OCI-LY1 (cell line): ENCODE data around the gene KCNIP4.

ENCODE experiments used
- H2AFZ ChIP-seq: fragments of 200-600 bp; sonication (generic), shearing (Covaris generic); 2 replicates; pipeline ENCODE4 v1.6.0; 2014; ENCODE audit warnings: antibody characterized with exemption, mild to moderate bottlenecking, low read length
- H3F3A ChIP-seq: fragments of 200-600 bp; sonication (generic), shearing (Covaris generic); 2 replicates; pipeline ENCODE4 v1.6.0; 2014; ENCODE audit warnings: mild to moderate bottlenecking, antibody characterized with exemption, low read length, moderate library complexity; ENCODE audit not compliant: insufficient read depth
- H3K27ac ChIP-seq: fragments of 200-600 bp; sonication (generic); 2 replicates; pipeline ENCODE4 v1.5.1; 2014; ENCODE audit warnings: low read length, mixed run types, mild to moderate bottlenecking, low read depth; ENCODE audit not compliant: poor library complexity, severe bottlenecking
- H3K27me3 ChIP-seq: fragments of 200-600 bp; sonication (generic); 2 replicates; pipeline ENCODE4 v1.6.0; 2014; ENCODE audit warnings: antibody characterized with exemption, mild to moderate bottlenecking, low read length, moderate library complexity; ENCODE audit not compliant: insufficient read depth
- H3K36me3 ChIP-seq: fragments of 200-600 bp; sonication (generic); 2 replicates; pipeline ENCODE4 v1.6.1; 2014; ENCODE audit warnings: mild to moderate bottlenecking, antibody characterized with exemption, low read length, moderate library complexity, mixed read lengths; ENCODE audit not compliant: insufficient read depth
- H3K4me1 ChIP-seq: fragments of 200-600 bp; sonication (generic); 2 replicates; pipeline ENCODE4 v1.5.1; 2014; ENCODE audit warnings: mild to moderate bottlenecking, low read length, moderate library complexity; ENCODE audit not compliant: insufficient read depth, severe bottlenecking
- H3K4me2 ChIP-seq: fragments of 200-600 bp; sonication (generic), shearing (Covaris generic); 2 replicates; pipeline ENCODE4 v1.6.1; 2014; ENCODE audit warnings: low read length
- H3K4me3 ChIP-seq: fragments of 200-600 bp; sonication (generic); 2 replicates; pipeline ENCODE4 v1.5.1; 2014; ENCODE audit warnings: low read length, low read depth, mild to moderate bottlenecking, mixed read lengths; ENCODE audit not compliant: poor library complexity, severe bottlenecking
- H3K79me2 ChIP-seq: fragments of 200-600 bp; shearing (Covaris generic); 2 replicates; pipeline ENCODE4 v1.6.1; 2016; ENCODE audit warnings: mixed run types, low read length, mixed read lengths; ENCODE audit not compliant: insufficient read depth
- H3K9ac ChIP-seq: fragments of 200-600 bp; sonication (generic), shearing (Covaris generic); 2 replicates; pipeline ENCODE4 v1.6.1; 2014; ENCODE audit warnings: mild to moderate bottlenecking, low read length, mixed read lengths
- H3K9me2 ChIP-seq: fragments of 200-600 bp; sonication (generic), shearing (Covaris generic); 2 replicates; pipeline ENCODE4 v1.6.1; 2014; ENCODE audit warnings: low read depth, mild to moderate bottlenecking, low read length, mixed read lengths
- H3K9me3 ChIP-seq: fragments of 200-600 bp; shearing (Covaris generic); 2 replicates; pipeline ENCODE4 v1.6.1; 2014; ENCODE audit warnings: low read length, mixed read lengths
- H4K20me1 ChIP-seq: fragments of 200-600 bp; sonication (generic), shearing (Covaris generic); 2 replicates; pipeline ENCODE4 v1.6.0; 2016; ENCODE audit warnings: mild to moderate bottlenecking, low read length; ENCODE audit not compliant: insufficient read depth
- CTCF ChIP-seq: fragments of 200-600 bp; sonication (generic), shearing (Covaris generic); IDR thresholded peaks from 2 replicates; pipeline ENCODE4 v1.5.1; 2017; ENCODE audit warnings: mild to moderate bottlenecking, antibody characterized with exemption, low read length, moderate library complexity, mixed read lengths
- EZH2 ChIP-seq: fragments of 200-600 bp; sonication (generic), shearing (Covaris generic); IDR thresholded peaks from 2 replicates; pipeline ENCODE4 v1.8.0; 2017; ENCODE audit warnings: borderline replicate concordance, mixed run types, mild to moderate bottlenecking, antibody characterized with exemption, low read length, moderate library complexity, mixed read lengths

KCNIP4 gene

GRCh38 chr4:21126014-21126512 lies 822.5 kb downstream of the KCNIP4 start:
- no peaks in the 10 kb centered on the region for H3K79me2 ChIP-seq
- no peaks in the 10 kb centered on the region for H3K27me3 ChIP-seq
- H3K4me3 ChIP-seq = no peak overlapping the region
- H4K20me1 ChIP-seq = no peaks in the 10 kb centered on the region
- H3K9ac ChIP-seq = no peak overlapping the region
- H3K27ac ChIP-seq = no peak overlapping the region
- H3K4me1 ChIP-seq = no peaks in the 10 kb centered on the region
- H3K9me3 ChIP-seq = no peaks in the 10 kb centered on the region
- no peaks in the 10 kb centered on the region for H3K9me2 ChIP-seq
- H2AFZ ChIP-seq = no peak overlapping the region
- no peaks in the 10 kb centered on the region for H3F3A ChIP-seq
- no peak overlapping the region for H3K4me2 ChIP-seq
- no peak for TF ChIP-seq CTCF
- no peak for TF ChIP-seq EZH2
- H3K36me3 ChIP-seq = no peaks in the 10 kb centered on the region

- Histone ChIP-seq H3K9ac (no peak overlapping the region), H4K20me1 (no peaks in the 10 kb centered on the region), H3K4me1 (no peaks in the 10 kb centered on the region), H3K27me3 (no peaks in the 10 kb centered on the region), H3F3A (no peaks in the 10 kb centered on the region), H2AFZ (no peak overlapping the region), H3K4me2 (no peak overlapping the region), H3K36me3 (no peaks in the 10 kb centered on the region), H3K9me3 (no peaks in the 10 kb centered on the region), H3K27ac (no peak overlapping the region), H3K79me2 (no peaks in the 10 kb centered on the region), H3K9me2 (no peaks in the 10 kb centered on the region), H3K4me3 (no peak overlapping the region)
- TF ChIP-seq EZH2 = no peak
- TF ChIP-seq CTCF = no peak
Measured at GRCh38 chr4:21118301-21118700, 830.3 kb downstream of the KCNIP4 start.

- Histone ChIP-seq H3K27ac (no peak overlapping the region), H2AFZ (no peak overlapping the region), H3K9me2 (no peaks in the 10 kb centered on the region), H4K20me1 (no peaks in the 10 kb centered on the region), H3K4me1 (no peaks in the 10 kb centered on the region), H3K79me2 (no peaks in the 10 kb centered on the region), H3K4me3 (no peak overlapping the region), H3K4me2 (no peak overlapping the region), H3K27me3 (no peaks in the 10 kb centered on the region), H3K9me3 (no peaks in the 10 kb centered on the region), H3K9ac (no peak overlapping the region), H3F3A (no peaks in the 10 kb centered on the region), H3K36me3 (no peaks in the 10 kb centered on the region)
- TF ChIP-seq CTCF (no peak), EZH2 (no peak)
Measured at GRCh38 chr4:21117541-21118180, 830.9 kb downstream of the KCNIP4 start.
